Esophagus squamous epithelium (tissue), 5 donors: ENCODE measurements around the gene OR1D5. TPM values are rescaled to one million over a fixed set of nuclear protein-coding genes. Genes with fewer than 3 reads are reported as not detected.
"Not testable (repeated sequence)": the region's sequence is repeated elsewhere in the genome, so short reads cannot be mapped to it uniquely, and the experiment has no call there.

ENCODE experiments used
- DNase-seq: peaks from one replicate; lab custom pipeline; 2025; lab: John Stamatoyannopoulos, UW
- H3K27ac ChIP-seq, 4 donors: fragments of 200-600 bp; sonication (generic); one replicate each; pipeline ENCODE4 v1.5.1; 2016 to 2019; ENCODE audit warnings: mild to moderate bottlenecking in 1 of 4
- H3K27me3 ChIP-seq, 4 donors: fragments of 200-600 bp; sonication (generic); 1 replicate in 3 of 4; 2 replicates in 1 of 4; pipeline versions ENCODE4 v1.5.1 to v1.6.0; 2017 to 2021; ENCODE audit warnings: antibody characterized with exemption in 1 of 4
- H3K36me3 ChIP-seq, 3 donors: fragments of 200-600 bp; sonication (generic); one replicate each; pipeline ENCODE4 v1.5.1; 2016 to 2019
- H3K4me1 ChIP-seq, 3 donors: fragments of 200-600 bp; sonication (generic); one replicate each; pipeline ENCODE4 v1.5.1; 2017 to 2019
- H3K4me3 ChIP-seq, 4 donors: fragments of 200-600 bp; sonication (generic); 1 replicate in 3 of 4; 2 replicates in 1 of 4; pipeline ENCODE4 v1.5.1; 2016 to 2019; ENCODE audit warnings: mild to moderate bottlenecking in 2 of 4, moderate library complexity in 1 of 4
- H3K9me3 ChIP-seq, 3 donors: fragments of 200-600 bp; sonication (generic); one replicate each; pipeline ENCODE4 v1.5.1; 2016 to 2019
- CTCF ChIP-seq, 6 experiments: fragments of 450-650 bp in 4 of 6; fragments of 200-600 bp in 2 of 6; sonication (generic) in 2 of 6; IDR thresholded peaks; one replicate each; pipeline ENCODE4 v1.5.1; 2016 to 2019; ENCODE audit warnings: antibody characterized with exemption in 6 of 6, mild to moderate bottlenecking in 4 of 6, moderate library complexity in 4 of 6
- POLR2A ChIP-seq, 4 donors: fragments of 450-650 bp; IDR thresholded peaks; one replicate each; pipeline ENCODE4 v1.6.1; 2017; ENCODE audit warnings: antibody characterized with exemption in 4 of 4, mild to moderate bottlenecking in 4 of 4, moderate library complexity in 3 of 4
- WGBS, 2 donors: methylation state at CpG; one replicate each; pipeline ENCODE4 v1.1.5; 2018; 5-methylcytosine and 5-hydroxymethylcytosine counted together
- intact Hi-C: fragments of 100-400 bp; cut with DNase I; formaldehyde crosslinking; loops from one replicate; pipeline ENCODE4 v1.15.0; 2022
- total RNA-seq, 4 donors: library from RNA; depleted of rRNA; stranded (reverse); fragments of >200 nt; gene quantifications; one replicate each; pipeline ENCODE4 v1.1.0, GENCODE V29; 2016
- donor health status: DM: yes; HTN: yes; CAD: no.

The OR1D5 gene
- total RNA-seq, 4 donors from 2014 or later = not detected

- WGBS, 2 donors = 80 to 84% methylated on average over 14 to 16 of the region's 26 CpGs
- DNase-seq = no peak
- peaks cover 0 to 6% (median 0%) of the 10 kb centered on the region in 3 donors for H3K36me3 ChIP-seq
- TF ChIP-seq CTCF (IDR thresholded peaks at IDR 0.05) (no peak), POLR2A (IDR thresholded peaks at IDR 0.05) (no peak)
- no peak overlapping the region for H3K4me3 ChIP-seq
- no peak overlapping the region for H3K27ac ChIP-seq
- peaks cover 0 to 21% (median 7%) of the 10 kb centered on the region in 3 donors for H3K4me1 ChIP-seq
- intact Hi-C loops = no loop called here
- no peaks in the 10 kb centered on the region for H3K9me3 ChIP-seq
- peaks cover 0 to 15% (median 0%) of the 10 kb centered on the region in 4 donors for H3K27me3 ChIP-seq
Measured at GRCh38 chr17:3033741-3034577, 29.4 kb downstream of the OR1D5 start.

- H3K4me3 ChIP-seq = no peak overlapping the region
- H3K27me3 ChIP-seq = peaks cover 0 to 15% (median 0%) of the 10 kb centered on the region in 4 donors
- H3K9me3 ChIP-seq = no peaks in the 10 kb centered on the region
- no peak for DNase-seq
- H3K4me1 ChIP-seq = peaks cover 0 to 21% (median 7%) of the 10 kb centered on the region in 3 donors
- intact Hi-C loops = no loop called here
- TF ChIP-seq POLR2A (IDR thresholded peaks at IDR 0.05) (no peak), CTCF (IDR thresholded peaks at IDR 0.05) (no peak)
- no peak overlapping the region for H3K27ac ChIP-seq
- WGBS, 2 donors = 82% methylated on average over 13 to 15 of the region's 15 CpGs
- peaks cover 0 to 12% (median 0%) of the 10 kb centered on the region in 3 donors for H3K36me3 ChIP-seq
Measured at GRCh38 chr17:3033248-3033640, 30.2 kb downstream of the OR1D5 start.

GRCh38 chr17:3032258-3033247 is 30.9 kb downstream of the OR1D5 start:
- TF ChIP-seq POLR2A (IDR thresholded peaks at IDR 0.05) (no peak), CTCF (IDR thresholded peaks at IDR 0.05) (no peak)
- no peak for DNase-seq
- Histone ChIP-seq H3K9me3 (no peaks in the 10 kb centered on the region), H3K4me1 (peaks cover 0 to 21% (median 7%) of the 10 kb centered on the region in 3 donors), H3K36me3 (peaks cover 0 to 15% (median 0%) of the 10 kb centered on the region in 3 donors), H3K27ac (no peak overlapping the region), H3K4me3 (no peak overlapping the region), H3K27me3 (peaks cover 0 to 15% (median 0%) of the 10 kb centered on the region in 4 donors)
- WGBS, 2 donors = 89 to 95% methylated on average over 9 to 18 of the region's 27 CpGs
- intact Hi-C loops = no loop called here

- peaks cover 0 to 31% (median 0%) of the 10 kb centered on the region in 3 donors for H3K36me3 ChIP-seq
- intact Hi-C loops, DNase-seq: not testable (repeated sequence)
Measured at GRCh38 chr17:3030852-3031470, 32.4 kb downstream of the OR1D5 start.

GRCh38 chr17:3030096-3030495 is 33.3 kb downstream of the OR1D5 start:
- peaks cover 0 to 38% (median 0%) of the 10 kb centered on the region in 3 donors for H3K36me3 ChIP-seq
- no peak overlapping the region for H3K4me3 ChIP-seq
- peaks cover 0 to 21% (median 7%) of the 10 kb centered on the region in 3 donors for H3K4me1 ChIP-seq
- TF ChIP-seq CTCF (IDR thresholded peaks at IDR 0.05) = no peak
- TF ChIP-seq POLR2A (IDR thresholded peaks at IDR 0.05) = no peak
- H3K9me3 ChIP-seq = no peaks in the 10 kb centered on the region
- WGBS, 2 donors = 22 to 38% methylated on average over 7 of the region's 7 CpGs
- peak overlapping the region; percentile 35 to 77 (median 58) for H3K27ac ChIP-seq
- no peak for DNase-seq
- intact Hi-C loops = no loop called here
- H3K27me3 ChIP-seq = no peaks in the 10 kb centered on the region

More at GRCh38 chr17:3030852-3031470, 32.4 kb downstream of the OR1D5 start:
- peak overlapping the region; percentile 35 to 77 (median 58) for H3K27ac ChIP-seq
- WGBS, 2 donors = 59 to 80% methylated on average over 1 to 4 of the region's 14 CpGs
- H3K9me3 ChIP-seq, H3K4me3 ChIP-seq, H3K27me3 ChIP-seq: not testable (repeated sequence)
- H3K4me1 ChIP-seq = peaks cover 0 to 21% (median 7%) of the 10 kb centered on the region in 3 donors
